GM21526 (cell line): ENCODE data around the gene TMPRSS5.
"Not testable (repeated sequence)": the region's sequence is repeated elsewhere in the genome, so short reads cannot be mapped to it uniquely, and the experiment has no call there.

Experiments
- ATAC-seq: cut with Tn5 transposase; IDR thresholded peaks from one replicate; pipeline ENCODE4 v1.9.1; 2021; ENCODE audit warnings: moderate library complexity; ENCODE audit not compliant: unreplicated experiment, low FRiP score

TMPRSS5 gene

DNA sequence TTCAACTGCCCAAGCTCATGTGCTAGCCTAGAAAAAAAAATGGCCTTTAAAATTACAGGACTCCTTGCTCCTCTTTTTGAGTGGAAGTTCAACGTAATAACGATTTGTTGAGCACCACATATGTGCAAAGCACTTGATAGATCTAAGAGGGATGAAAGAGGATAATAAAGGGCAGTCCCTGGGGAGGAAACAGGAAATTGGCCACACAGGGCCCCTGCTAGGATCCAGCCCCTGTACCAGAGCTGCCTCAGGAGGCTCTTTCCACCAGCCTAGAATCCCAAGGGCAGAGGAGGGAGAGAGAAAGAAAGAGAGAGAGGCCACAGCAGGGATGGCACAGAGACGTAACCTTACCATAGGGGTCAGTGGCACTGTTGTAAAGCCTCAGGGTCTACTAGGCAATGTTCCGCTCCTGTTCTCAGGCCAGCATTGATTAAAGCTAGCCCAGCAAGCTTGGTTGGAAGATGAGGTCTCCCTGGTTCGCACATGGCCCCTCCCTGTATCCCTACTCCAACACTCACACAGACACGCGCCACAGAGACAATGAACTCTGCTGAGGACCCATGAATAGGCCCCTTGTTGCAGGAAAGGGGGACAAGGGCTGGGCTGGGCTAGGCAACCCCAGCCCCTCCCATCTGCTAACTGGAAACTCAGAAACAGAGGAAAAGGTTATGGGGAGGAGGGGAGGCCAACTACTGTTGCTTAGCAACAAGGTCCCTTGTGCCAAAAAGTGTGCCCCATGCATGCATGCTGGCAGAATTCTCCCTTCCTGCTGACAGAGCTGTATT is at the start of gene TMPRSS5:
TMPRSS5 (minus strand) TSS at position 438 of the 785 bp plus-strand sequence; CDS start at position 354, 84 bp downstream.
- ATAC-seq = no peak

DNA sequence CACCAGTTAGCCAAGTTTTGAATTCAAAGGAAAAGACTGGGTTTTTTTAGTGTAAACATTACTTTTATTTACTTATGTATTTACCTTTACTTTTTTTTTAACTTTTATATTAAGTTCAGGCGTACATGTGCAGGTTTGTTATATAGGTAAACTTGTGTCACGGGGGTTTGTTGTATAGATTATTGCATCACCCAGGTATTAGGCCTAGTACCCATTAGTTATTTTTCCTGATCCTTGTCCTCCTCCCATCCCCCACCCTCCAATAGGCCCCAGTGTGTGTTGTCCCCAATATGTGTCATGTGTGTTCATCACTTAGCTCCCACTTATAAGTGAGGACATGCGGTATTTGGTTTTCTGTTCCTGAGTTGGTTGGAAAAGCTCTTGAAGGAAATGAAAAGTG is 46.8 kb upstream of the TMPRSS5 start:
- ATAC-seq = no peak

DNA sequence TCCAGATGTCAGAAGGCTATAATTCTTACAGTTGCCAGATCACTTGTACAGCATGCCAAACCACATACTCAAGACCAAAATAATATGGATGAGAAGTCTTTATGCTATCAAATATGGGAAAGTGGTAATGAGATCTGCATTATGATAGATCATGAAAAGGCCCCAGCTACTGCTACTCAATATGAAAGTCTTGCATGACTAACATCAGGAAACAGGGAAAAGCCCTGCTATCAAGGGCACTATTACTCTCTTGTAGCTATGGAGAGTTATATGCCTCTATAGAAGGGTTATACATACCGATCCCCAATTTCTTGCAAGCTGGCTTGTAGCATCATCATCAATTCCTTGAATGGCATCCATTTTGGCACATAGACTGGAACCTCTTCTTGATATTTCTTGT is 30.2 kb upstream of the TMPRSS5 start:
- ATAC-seq = no peak

DNA sequence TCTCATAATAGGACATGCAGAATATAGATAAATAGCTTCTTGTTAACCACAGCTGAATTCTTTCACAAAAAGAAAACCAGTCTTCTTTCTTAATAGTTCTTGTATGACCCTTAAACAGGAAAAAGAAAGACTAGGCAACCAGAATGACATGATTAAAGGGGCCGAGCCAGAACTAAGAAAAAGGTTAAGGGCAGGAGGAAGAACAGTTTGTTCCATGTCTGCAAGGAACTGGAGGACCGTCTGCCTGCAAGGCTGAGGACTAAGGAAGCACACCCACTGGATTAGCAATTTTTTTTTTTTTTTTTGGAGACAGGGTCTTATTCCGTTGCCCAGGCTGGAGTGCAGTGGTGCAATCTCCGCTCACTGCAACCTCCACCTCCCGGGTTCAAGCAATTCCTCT is 26.0 kb upstream of the TMPRSS5 start:
- ATAC-seq = no peak

DNA sequence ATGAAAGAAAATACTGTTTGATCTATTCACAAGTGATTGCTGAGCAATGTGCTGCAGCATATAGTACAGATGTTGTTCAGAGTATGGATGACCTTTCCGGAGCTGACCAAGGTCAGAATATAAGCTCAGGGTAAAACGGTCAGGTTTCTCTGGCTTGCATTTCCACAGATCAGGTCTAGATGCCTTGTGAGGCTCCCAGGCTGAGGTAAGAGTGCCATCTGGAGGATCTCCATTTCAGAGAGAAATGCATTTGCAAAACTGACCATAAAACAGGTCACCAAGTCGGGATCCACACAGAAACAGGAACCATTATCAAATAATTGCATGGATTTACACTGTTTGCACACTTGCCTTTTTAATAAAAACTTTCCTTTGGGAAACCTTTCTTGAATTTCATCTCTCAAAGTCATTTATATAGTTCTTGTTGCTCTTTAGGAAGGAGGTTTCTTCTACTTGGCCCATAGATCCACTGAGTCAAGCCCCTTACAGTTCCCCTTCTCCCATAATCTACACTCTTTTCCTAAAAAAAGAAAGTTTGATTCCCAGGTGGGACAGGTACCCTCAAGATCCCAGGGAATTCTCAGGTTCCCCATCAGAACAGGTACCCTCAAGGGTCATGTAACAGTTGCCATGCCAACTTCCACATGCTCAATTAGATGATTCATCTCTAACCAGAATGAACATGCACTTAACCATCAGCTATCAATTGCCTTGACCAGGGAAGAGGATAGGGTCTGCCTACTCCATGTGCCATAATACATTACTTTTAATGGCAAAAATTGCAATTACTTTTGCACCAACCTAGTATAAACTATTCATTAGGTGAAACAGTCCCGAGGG is 25.0 kb upstream of the TMPRSS5 start:
- ATAC-seq = no peak

DNA sequence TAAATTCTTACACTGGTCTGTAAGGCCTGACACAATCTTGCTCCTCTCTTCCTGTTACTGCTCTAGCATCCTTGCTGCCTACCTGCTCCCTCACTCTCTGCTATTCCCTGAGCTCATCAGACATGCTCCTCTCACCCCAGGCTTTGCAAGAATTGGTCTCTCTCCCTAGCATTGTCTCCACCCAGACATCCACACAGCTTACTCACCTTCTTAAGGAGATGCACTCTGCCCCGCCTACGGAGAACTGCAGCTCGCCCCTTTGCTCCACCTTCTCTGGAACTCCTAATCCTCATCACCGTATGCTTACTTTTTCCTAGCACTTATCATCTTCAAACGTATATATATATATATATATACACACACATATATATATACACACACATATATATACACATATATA is 23.3 kb upstream of the TMPRSS5 start:
- ATAC-seq = no peak

DNA sequence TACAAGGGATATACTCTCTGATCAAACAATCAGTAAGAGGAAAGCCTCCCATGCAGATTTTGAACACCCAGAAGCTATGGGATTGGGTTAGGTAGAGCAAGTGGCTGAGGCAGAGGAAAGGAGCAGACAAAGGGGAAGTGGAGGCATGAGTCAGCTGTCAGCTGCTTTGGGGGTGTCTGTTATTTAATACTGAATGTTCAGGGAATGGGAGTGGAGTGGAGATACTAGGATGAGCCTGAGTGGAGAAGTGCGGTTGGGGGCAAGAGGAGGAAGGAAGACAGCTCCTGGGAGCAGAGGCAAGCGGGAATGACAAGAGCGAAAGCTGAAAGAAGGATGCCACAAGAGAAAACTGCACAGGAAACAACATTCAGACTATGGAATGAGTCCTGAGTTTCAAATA is 22.7 kb upstream of the TMPRSS5 start:
- ATAC-seq = no peak

DNA sequence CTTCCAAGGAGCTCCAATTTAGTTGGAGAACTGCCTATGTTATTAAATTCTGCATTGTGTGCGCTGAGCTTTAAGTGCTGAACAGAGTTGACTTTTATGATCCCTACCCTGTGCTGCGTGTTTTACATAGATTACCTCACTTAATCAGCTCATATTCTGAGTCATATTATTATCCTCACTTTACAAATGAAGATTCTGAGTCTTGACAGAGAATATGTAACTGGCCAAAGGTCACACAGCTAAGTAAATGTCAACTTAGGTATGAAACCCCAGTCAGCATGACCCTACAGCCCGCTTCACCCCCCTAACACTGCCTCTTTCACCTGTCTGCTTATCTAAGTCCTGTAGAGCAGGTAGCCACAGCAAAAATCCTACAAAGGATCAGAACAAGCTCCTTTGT is 19.8 kb upstream of the TMPRSS5 start:
- no peak for ATAC-seq

DNA sequence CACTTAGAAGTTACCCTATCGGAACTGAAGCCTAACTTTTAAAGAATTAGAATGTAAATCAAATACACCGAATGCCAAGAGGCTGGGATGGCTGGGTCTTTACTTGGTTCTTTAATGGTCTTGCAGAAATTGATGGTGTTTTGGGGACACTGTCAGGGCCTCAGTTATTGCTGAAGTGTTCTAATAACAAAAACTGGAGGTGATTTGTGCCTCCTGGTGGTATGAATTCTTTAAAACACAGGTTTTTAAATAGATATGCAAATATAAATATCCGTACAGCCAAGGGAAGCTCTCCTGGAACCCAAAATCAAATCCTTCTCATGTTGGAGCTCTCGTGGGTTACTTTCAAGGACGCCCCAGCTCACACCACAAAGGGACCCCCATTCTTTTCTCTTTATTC is 19.3 kb upstream of the TMPRSS5 start:
- ATAC-seq = no peak

DNA sequence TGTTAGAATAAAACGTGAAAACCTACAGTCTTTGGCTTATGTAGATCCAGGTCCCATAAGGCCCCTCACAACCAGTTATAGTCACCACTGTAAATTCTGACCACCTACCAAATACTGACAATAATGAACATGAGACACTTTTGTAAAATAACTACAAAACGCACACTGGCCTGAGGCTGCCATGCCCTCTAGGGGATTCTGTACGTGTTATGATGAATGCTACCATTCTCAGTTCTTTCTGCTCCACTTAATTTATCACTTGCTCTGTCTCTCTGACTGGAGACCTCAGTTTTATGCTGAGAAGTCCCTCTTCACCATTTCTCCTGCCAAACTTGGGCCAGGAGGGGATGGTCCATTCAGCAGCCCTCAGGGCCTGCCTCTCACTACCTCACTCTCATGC is 18.7 kb upstream of the TMPRSS5 start:
- no peak for ATAC-seq

DNA sequence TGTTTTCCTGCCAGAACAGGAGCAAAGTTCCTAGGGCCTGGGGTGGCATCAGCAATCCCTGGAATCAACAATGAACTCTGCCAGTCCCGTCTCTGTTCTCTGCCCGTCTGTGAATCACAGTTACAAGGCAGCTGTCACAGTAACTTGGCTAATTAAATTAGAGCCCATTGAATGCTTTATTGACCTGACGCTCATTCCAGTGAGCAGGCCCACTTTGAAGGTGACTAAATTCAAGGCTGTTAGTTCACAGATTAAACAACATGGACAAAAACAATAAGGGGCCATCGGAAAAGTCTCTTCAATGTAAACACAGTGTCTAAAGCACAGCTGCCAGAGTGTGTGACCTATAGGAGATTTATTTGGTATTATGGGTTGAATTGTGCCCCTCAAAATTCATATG is 17.7 kb upstream of the TMPRSS5 start:
- ATAC-seq = no peak

DNA sequence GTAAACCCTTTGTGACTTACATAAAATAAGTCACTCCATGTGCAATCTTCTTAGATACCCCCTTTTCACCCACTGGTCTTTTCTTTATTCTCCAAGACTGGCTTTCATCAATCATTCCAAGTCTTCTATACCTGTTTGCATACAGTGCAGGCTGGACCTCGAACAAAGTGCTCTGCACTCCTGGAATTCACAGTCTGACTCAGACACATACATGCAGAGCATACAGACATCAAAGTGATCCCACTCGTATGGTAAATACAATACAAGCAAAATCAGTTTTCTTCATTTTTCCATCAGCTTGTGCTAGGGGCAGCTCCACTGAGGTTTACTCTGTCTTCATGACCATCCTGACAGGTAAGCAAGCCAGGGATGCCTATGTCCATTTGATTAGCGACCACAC is 16.8 kb upstream of the TMPRSS5 start:
- no peak for ATAC-seq

DNA sequence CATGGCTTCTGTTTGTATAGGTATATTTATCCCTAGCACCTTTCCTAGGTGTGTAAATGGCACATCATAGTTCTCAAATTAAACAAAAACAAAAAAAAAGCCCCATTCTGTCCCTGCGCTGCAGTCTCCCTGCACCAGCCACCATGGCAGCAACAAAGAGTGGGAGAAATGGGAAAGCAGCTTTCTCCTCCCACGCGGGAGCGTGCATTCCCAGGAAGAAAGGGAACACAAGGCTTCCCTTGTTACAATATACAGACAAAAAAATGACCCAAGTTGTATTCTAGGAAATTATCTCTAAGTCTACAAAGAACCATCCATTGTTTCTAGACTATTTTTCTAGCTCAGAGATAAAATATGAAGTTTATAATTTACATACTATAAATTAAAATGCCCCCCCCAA is 16.1 kb upstream of the TMPRSS5 start:
- no peak for ATAC-seq

DNA sequence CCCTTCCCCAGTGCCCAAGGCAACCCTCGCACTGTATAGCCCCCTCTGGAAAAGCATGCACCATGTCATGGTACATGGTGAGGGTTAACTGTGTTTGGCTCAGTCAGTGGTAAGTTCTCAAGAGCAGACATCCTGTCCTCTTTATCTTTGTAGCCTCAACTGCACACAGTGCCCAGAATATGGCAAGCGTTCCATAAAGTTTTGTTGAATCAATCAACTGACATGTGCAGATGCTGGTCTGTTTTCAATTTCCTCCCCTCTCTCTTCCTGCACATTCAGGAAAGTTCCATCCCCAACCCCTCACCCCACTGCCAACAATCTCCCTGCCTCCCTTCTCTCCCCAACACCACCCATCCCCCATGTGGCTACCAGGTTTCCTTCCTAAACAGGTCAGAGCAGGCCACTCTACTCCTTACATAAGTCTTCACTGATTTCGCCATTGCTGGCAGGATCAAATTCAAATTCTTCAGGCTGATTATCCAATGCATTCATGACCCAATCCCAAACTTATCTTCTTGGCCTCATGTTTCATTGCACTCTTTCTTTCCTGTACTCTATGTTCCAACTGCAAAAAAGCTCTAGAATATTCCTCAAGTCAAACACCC is 15.5 kb upstream of the TMPRSS5 start:
- no peak for ATAC-seq

DNA sequence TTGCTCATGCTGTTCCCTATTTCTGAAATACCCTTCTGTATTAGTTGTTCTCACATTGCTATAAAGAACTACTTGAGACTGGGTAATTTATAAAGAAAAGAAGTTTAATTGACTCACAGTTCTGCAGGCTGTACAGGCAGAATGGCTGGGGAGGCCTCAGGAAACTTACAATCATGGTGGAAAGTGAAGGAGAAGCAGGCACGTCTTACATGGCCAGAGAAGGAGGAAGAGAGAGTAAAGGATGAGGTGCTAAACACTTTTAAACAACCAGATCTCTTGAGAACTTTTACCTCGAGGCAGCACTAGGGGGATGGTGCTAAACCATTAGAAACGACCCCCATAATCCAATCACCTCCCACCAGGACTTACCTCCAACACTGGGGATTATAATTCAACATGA is 14.4 kb upstream of the TMPRSS5 start:
- not testable (repeated sequence) for ATAC-seq

DNA sequence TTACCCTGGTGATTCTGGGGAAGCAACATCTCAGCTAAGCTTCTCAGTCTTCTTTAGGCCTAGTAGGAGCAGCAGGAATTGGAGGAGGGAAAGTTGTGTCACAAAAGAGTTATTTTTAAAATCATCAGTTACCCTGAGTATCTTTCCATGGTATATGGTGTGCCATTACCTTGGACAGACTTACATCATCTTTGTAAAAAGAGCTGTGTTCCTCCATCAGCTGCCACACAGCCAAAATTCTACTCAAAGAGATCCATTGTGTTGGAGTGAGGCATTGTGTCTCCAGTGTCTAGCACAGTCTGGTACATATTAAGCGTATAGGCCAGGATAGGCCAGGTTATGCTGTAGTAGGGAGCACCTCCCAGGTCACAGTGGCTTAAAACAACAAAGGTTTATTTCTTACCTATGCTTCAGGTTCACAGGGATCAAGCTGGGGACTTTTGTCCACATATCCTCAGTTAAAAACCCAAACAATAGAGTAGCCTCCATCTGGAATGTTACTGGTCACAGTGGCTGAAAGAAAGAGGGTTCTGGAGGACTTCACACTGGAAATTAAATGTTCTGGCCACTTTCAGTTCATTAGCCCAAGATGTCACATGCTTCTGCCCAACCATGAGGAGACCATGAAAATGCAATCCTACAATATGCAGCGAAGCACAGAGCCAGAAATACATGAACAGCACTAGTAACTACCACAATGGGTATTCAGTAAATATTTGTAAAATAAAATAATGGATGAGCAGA is 9.9 kb upstream of the TMPRSS5 start:
- no peak for ATAC-seq

DNA sequence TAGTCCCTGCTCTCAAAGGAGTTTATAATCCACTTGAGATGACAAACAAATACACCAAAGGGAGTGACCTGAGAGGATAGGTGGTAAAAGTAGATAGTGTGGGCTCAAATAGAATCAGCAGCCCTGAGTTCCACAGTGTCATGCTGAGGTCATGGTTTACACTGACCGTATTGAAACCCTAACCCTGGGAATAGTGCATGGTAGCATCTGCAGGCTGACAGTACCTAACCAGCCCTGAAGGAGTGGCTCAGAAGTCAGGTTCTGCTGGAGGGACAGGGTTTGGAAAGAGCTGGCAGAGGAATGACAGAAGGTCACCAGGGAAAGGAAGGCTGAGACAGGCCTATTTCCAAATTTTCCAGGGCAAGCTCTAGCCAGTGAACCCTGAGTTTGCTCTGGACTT is 9.2 kb upstream of the TMPRSS5 start:
- no peak for ATAC-seq

DNA sequence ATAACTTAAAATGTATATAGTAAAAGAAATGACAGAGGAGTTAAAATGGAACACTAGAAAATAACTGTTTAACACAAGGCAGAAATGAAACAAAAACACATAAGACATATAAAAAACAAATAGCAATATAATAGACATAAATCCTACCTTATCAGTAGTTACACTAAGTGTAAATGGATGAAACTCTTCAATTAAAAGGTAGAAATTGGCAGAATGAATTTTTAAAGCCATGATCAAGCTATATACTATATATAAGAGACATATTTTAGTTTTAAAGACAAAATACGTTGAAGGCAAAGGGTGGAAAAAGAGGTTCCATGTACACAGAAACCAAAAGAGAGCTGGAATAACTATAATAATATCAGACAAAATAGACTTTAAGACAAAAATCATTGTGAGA is 4.9 kb upstream of the TMPRSS5 start:
- ATAC-seq = no peak

DNA sequence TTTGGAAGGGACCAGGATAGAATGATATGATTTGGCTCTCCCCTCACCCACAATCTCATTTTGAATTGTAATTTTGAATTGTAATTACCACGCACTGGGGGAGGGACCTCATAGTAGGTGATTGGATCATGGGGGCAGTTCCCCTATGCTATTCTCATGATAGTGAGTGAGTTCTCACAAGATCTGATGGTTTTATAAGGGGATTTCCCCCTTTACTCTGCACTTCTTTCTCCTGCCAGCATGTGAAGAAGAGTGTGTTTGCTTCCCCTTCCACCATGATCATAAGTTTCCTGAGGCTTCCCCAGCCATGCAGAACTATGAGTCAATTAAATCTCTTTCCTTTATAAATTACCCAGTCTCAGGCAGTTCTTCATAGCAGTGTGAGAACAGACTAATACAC is 2.6 kb downstream of the TMPRSS5 start:
- ATAC-seq = not testable (repeated sequence)

DNA sequence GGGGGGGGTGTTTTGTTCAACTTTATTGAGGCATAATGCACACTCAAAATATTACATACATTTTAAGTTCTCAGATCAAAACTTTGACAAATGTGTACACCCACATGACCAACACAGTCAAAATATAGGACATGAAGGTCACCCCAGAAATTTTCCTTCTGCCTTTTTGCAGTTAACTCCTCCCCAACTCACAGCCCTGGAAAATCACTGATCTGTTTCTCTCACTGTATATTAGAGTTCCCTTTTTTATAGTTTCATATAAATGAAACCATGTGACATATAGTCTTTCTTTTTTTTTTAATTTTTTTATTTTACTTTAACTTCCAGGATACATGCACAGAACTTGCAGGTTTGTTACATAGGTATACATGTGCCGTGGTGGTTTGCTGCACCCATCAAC is 4.6 kb downstream of the TMPRSS5 start:
- ATAC-seq = no peak

DNA sequence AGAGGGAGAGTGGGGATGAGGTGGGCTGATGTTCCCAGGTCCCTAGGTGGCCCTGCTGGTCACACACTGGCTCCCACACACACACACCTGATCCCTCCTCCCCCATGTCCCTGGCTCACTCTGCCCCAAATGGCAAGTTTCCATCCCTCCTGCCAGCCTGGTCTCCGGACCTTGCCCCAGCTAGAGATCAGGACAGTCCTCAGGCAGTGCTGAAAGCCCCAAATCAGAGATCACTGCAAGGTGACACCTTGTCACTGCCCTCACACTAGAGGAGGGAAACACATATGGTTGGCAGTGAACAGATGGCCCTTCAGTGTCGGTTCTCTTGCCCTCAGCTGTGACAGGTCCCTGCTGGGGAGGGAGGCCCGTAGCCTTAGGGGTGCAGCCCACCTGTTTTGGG is 7.6 kb downstream of the TMPRSS5 start:
- ATAC-seq = no peak
